Keratinocyte (primary cell): Measurements from ENCODE around the gene B4GALT4. TPM values are rescaled to one million over a fixed set of nuclear protein-coding genes. Genes with fewer than 3 reads are reported as not detected.

Experiments used
- DNase-seq: peaks from one replicate; pipeline ENCODE4 v3.0.0-alpha.2; 2011; ENCODE audit warnings: low read depth, missing footprints, low spot score
- FAIRE-seq: peaks from 2 replicates; lab custom pipeline; 2011; peaks lifted over from hg19 to GRCh38; lab: Jason Lieb, UNC
- H2AFZ ChIP-seq: 2 replicates; pipeline ENCODE4 v1.6.0; 2012; ENCODE audit warnings: low read length, control low read depth, inconsistent platforms; ENCODE audit not compliant: control insufficient read depth
- H3K27ac ChIP-seq: 2 replicates; pipeline ENCODE4 v1.5.1; 2011; ENCODE audit warnings: low read length; ENCODE audit not compliant: control insufficient read depth, insufficient read depth
- H3K27me3 ChIP-seq: 3 replicates; pipeline ENCODE4 v1.6.0; 2011; ENCODE audit warnings: low read length; ENCODE audit not compliant: control insufficient read depth, insufficient read depth; ENCODE audit errors: extremely low read depth
- H3K36me3 ChIP-seq, 2 experiments: 2 replicates in 1 of 2; 3 replicates in 1 of 2; pipeline ENCODE4 v1.5.1; 2011; ENCODE audit warnings: low read length in 2 of 2, mild to moderate bottlenecking in 1 of 2; ENCODE audit not compliant: control insufficient read depth in 2 of 2, insufficient read depth in 2 of 2; ENCODE audit errors: extremely low read depth in 1 of 2
- H3K4me1 ChIP-seq: 3 replicates; pipeline ENCODE4 v1.5.1; 2011; ENCODE audit warnings: low read length; ENCODE audit not compliant: control insufficient read depth, insufficient read depth; ENCODE audit errors: extremely low read depth
- H3K4me2 ChIP-seq: 3 replicates; pipeline ENCODE4 v1.6.0; 2011; ENCODE audit warnings: low read depth, low read length; ENCODE audit not compliant: control insufficient read depth, insufficient read depth; ENCODE audit errors: extremely low read depth
- H3K4me3 ChIP-seq, 3 experiments: fragments of 200-600 bp in 1 of 3; sonication (generic) in 1 of 3; 2 replicates in 2 of 3; 3 replicates in 1 of 3; pipeline ENCODE4 v1.5.1; 2011 to 2016; ENCODE audit warnings: low read length in 3 of 3, mild to moderate bottlenecking in 3 of 3, control low read depth in 2 of 3, inconsistent platforms in 1 of 3, low read depth in 1 of 3, mixed read lengths in 1 of 3, mixed run types in 1 of 3, moderate library complexity in 1 of 3; ENCODE audit not compliant: control insufficient read depth in 2 of 3, insufficient read depth in 2 of 3; ENCODE audit errors: extremely low read depth in 1 of 3
- H3K79me2 ChIP-seq: 2 replicates; pipeline ENCODE4 v1.6.0; 2012; ENCODE audit warnings: low read length; ENCODE audit not compliant: control insufficient read depth, insufficient read depth
- H3K9ac ChIP-seq: 3 replicates; pipeline ENCODE4 v1.6.0; 2011; ENCODE audit warnings: low read length; ENCODE audit not compliant: control insufficient read depth, insufficient read depth; ENCODE audit errors: extremely low read depth
- H3K9me1 ChIP-seq: 3 replicates; pipeline ENCODE4 v1.6.0; 2011; ENCODE audit warnings: low read length; ENCODE audit not compliant: control insufficient read depth, insufficient read depth; ENCODE audit errors: extremely low read depth
- H3K9me3 ChIP-seq: 2 replicates; pipeline ENCODE4 v1.5.1; 2012; ENCODE audit warnings: low read depth, low read length; ENCODE audit not compliant: control insufficient read depth
- H4K20me1 ChIP-seq: 3 replicates; pipeline ENCODE4 v1.6.0; 2011; ENCODE audit warnings: low read length; ENCODE audit not compliant: control insufficient read depth, insufficient read depth; ENCODE audit errors: extremely low read depth
- CTCF ChIP-seq, 3 experiments: IDR thresholded peaks in 1 of 3; conservative IDR thresholded peaks in 1 of 3; optimal IDR thresholded peaks in 1 of 3; 2 replicates in 2 of 3; 3 replicates in 1 of 3; pipeline versions ENCODE3 to v1.5.1; 2011; ENCODE audit warnings: low read length in 3 of 3, mild to moderate bottlenecking in 3 of 3, moderate library complexity in 2 of 3, control low read depth in 1 of 3, inconsistent platforms in 1 of 3; ENCODE audit not compliant: insufficient read depth in 2 of 3; ENCODE audit errors: extremely low read depth in 1 of 3
- EZH2 ChIP-seq: IDR thresholded peaks from one replicate; pipeline ENCODE4 v1.6.1; 2012; ENCODE audit warnings: inconsistent platforms, mild to moderate bottlenecking, low read length, moderate library complexity
- dilution Hi-C: fragments of 300-500 bp; cut with MboI; formaldehyde crosslinking; loops from one replicate; pipeline ENCODE4 v1.7.0; 2020; ENCODE audit warnings: low sequenced_read_pairs; ENCODE audit not compliant: extremely low pct_ligation_motif_present
- polyA plus RNA-seq, 5 experiments: library from polyadenylated mRNA; depleted of rRNA in 3 of 5; stranded (reverse) in 3 of 5; stranded (forward) in 1 of 5; unstranded in 1 of 5; fragments of >200 nt; gene quantifications; 1 replicate in 1 of 5; 2 replicates in 3 of 5; 3 replicates in 1 of 5; pipeline versions ENCODE4 v1.2.1 to v1.2.3, GENCODE V29; 2011 to 2012; ENCODE audit warnings: missing spikeins in 2 of 5, low read depth in 1 of 5, low replicate concordance in 1 of 5

B4GALT4 gene
- polyA plus RNA-seq, 1 donor (not counting 4 experiments of a cell fraction or from before 2014, with no cell fraction given) = 43.3 TPM

- Histone ChIP-seq H3K9me3 (no peaks in the 10 kb centered on the region), H4K20me1 (no peaks in the 10 kb centered on the region), H3K27me3 (no peaks in the 10 kb centered on the region), H2AFZ (no peak overlapping the region), H3K4me1 (no peaks in the 10 kb centered on the region), H3K4me2 (no peak overlapping the region), H3K9me1 (no peaks in the 10 kb centered on the region), H3K36me3 (peaks cover 26 to 39% of the 10 kb centered on the region in 2 experiments), H3K4me3 (no peak overlapping the region), H3K79me2 (no peaks in the 10 kb centered on the region), H3K27ac (no peak overlapping the region), H3K9ac (no peak overlapping the region)
- no peak for FAIRE-seq
- no peak for DNase-seq
- dilution Hi-C loops = no loop called here
- TF ChIP-seq CTCF (optimal IDR thresholded peaks at IDR 0.05 in 1 of 3, IDR thresholded peaks at IDR 0.05 in 1 of 3, conservative IDR thresholded peaks at IDR 0.05 in 1 of 3; ENCODE audit: extremely low read depth in 1 of 3, insufficient read depth in 2 of 3, low read length in 3 of 3) (no peak), EZH2 (no peak)
These were observed 21.6 kb downstream of the B4GALT4 start for GRCh38 chr3:119219069-119219468.

- Histone ChIP-seq H3K27ac (no peak overlapping the region), H3K36me3 (peaks cover 11 to 30% of the 10 kb centered on the region in 2 experiments)
These were observed 28.9 kb downstream of the B4GALT4 start for GRCh38 chr3:119211803-119212202.

More at GRCh38 chr3:119211803-119212202, 28.9 kb downstream of the B4GALT4 start:
- Histone ChIP-seq H3K27me3 (no peaks in the 10 kb centered on the region), H4K20me1 (no peaks in the 10 kb centered on the region), H3K4me2 (no peak overlapping the region), H3K79me2 (no peaks in the 10 kb centered on the region), H3K9me1 (no peaks in the 10 kb centered on the region), H3K4me3 (no peak overlapping the region), H2AFZ (no peak overlapping the region), H3K9ac (no peak overlapping the region), H3K9me3 (no peaks in the 10 kb centered on the region), H3K4me1 (peaks cover 12% of the 10 kb centered on the region)
- DNase-seq (no peak), FAIRE-seq (no peak)
- TF ChIP-seq CTCF (optimal IDR thresholded peaks at IDR 0.05 in 1 of 3, IDR thresholded peaks at IDR 0.05 in 1 of 3, conservative IDR thresholded peaks at IDR 0.05 in 1 of 3; ENCODE audit: extremely low read depth in 1 of 3, insufficient read depth in 2 of 3, low read length in 3 of 3) = no peak
- TF ChIP-seq EZH2 = no peak
- dilution Hi-C loops = no loop called here
